Measurements from ENCODE around the gene RASSF1. TPM values are rescaled to one million over a fixed set of nuclear protein-coding genes. Genes with fewer than 3 reads are reported as not detected.
A peak's percentile ranks its signal among the peaks of the same experiment; 100 is the strongest.

The RASSF1 gene
- total RNA-seq, 1 experiment from 2014 or later: 15.8 TPM

- Histone ChIP-seq H2BK5ac (ENCODE audit: insufficient read length, low read length) (no peak overlapping the region), H3K4me1 (ENCODE audit: insufficient read depth, low read length) (no peaks in the 10 kb centered on the region; the same call in 1 of the 2 replicates), H3K23me2 (ENCODE audit: insufficient read length, low read depth, low read length, poor library complexity, severe bottlenecking) (peaks cover 19% of the 10 kb centered on the region), H3K4ac (ENCODE audit: low read depth, low read length) (no peak overlapping the region), H2BK120ac (ENCODE audit: low read depth, low read length, poor library complexity, severe bottlenecking) (no peak overlapping the region), H3K79me1 (ENCODE audit: insufficient read depth, low read depth, low read length, poor library complexity, severe bottlenecking) (no peaks in the 10 kb centered on the region), H3K4me2 (ENCODE audit: insufficient read depth, insufficient read length, low read length) (no peak overlapping the region), H4K91ac (ENCODE audit: insufficient read length, low read depth, low read length) (no peak overlapping the region), H3K56ac (ENCODE audit: insufficient read length, low read depth, low read length) (no peak overlapping the region), H4K20me1 (ENCODE audit: control insufficient read depth, insufficient read depth, insufficient read length) (no peaks in the 10 kb centered on the region), H3K9me3 (ENCODE audit: control insufficient read depth, low read depth, low read length) (no peaks in the 10 kb centered on the region), H3K14ac (ENCODE audit: insufficient read depth, low read length) (no peak overlapping the region), H3K27ac (ENCODE audit: insufficient read length, low read depth, low read length) (no peak overlapping the region), H3K79me2 (ENCODE audit: insufficient read depth, low read length) (no peaks in the 10 kb centered on the region), H4K5ac (ENCODE audit: insufficient read length, low read depth, low read length) (no peak overlapping the region), H3K27me3 (ENCODE audit: insufficient read depth, low read length) (peaks cover 6% of the 10 kb centered on the region; the same call in 1 of the 2 replicates), H3T11ph (ENCODE audit: low read length) (no peak overlapping the region), H4K8ac (replicated peaks; ENCODE audit: insufficient read length, low read depth, low read length) (no peak overlapping the region), H2BK20ac (ENCODE audit: low read depth, low read length, poor library complexity, severe bottlenecking) (no peak overlapping the region), H2AK5ac (ENCODE audit: insufficient read length, low read length) (no peak overlapping the region), H2AFZ (ENCODE audit: low read length) (no peak overlapping the region), H2BK12ac (ENCODE audit: insufficient read length, low read depth, low read length) (no peak overlapping the region), H3K23ac (ENCODE audit: insufficient read length, low read depth, low read length) (no peak overlapping the region), H3K18ac (ENCODE audit: insufficient read length, low read depth, low read length) (no peak overlapping the region), H2BK15ac (ENCODE audit: low read depth, low read length) (no peak overlapping the region), H3K9ac (ENCODE audit: extremely low read depth, insufficient read length, low read length) (no peak overlapping the region)
- peak; percentile 60 for DNase-seq
- Mint-ChIP-seq H3K4me3 (peak overlapping the region in 1 of 2 experiments; percentile 14; a peak in 1 of 5 replicates), H3K4me1 (peaks cover 18 to 19% of the 10 kb centered on the region in 2 experiments), H3K9me3 (no peaks in the 10 kb centered on the region), H3K27me3 (ENCODE audit: low read depth) (peaks cover 38% of the 10 kb centered on the region), H3K27ac (no peak overlapping the region; a peak in 1 of 7 replicates), H3K36me3 (ENCODE audit: insufficient read depth in 1 of 3, low read depth in 3 of 3) (peaks cover 6 to 15% (median 7%) of the 10 kb centered on the region in 3 experiments; a peak in 6 of 7 replicates)
- TF ChIP-seq CTCF (conservative IDR thresholded peaks at IDR 0.05): peak; percentile 71
- no CpG with 5 or more reads among the region's 14 CpGs for WGBS (ENCODE audit: extremely low coverage, insufficient read length, low lambda C conversion rate)
Observed at GRCh38 chr3:50347187-50347813, 6.7 kb upstream of the RASSF1 start.
